Measurements from ENCODE around the gene IGSF21.

GRCh38 chr1:18107369-18108298 lies at the start of gene IGSF21:
- TF ChIP-seq CTCF (optimal IDR thresholded peaks at IDR 0.05 in 1 of 3, IDR thresholded peaks at IDR 0.05 in 1 of 3, conservative IDR thresholded peaks at IDR 0.05 in 1 of 3; ENCODE audit: extremely low read depth in 1 of 3, insufficient read depth in 2 of 3, low read length in 3 of 3): no peak
- peak; percentile 87 for TF ChIP-seq EZH2 (IDR thresholded peaks at IDR 0.05; ENCODE audit: low read length)

Data from keratinocyte (primary cell).